SH-SY5Y (cell line): ENCODE measurements around the gene KLF13.

Source experiments
- GATA2 ChIP-seq: IDR thresholded peaks from 2 replicates; pipeline ENCODE4 v1.6.1; 2011; ENCODE audit warnings: mild to moderate bottlenecking, low read depth, low read length
- GATA3 ChIP-seq: IDR thresholded peaks from 2 replicates; pipeline ENCODE4 v1.6.1; 2011; ENCODE audit warnings: low read depth, mild to moderate bottlenecking, low read length, moderate library complexity

Gene KLF13

GRCh38 chr15:31317017-31317416 lies 9.6 kb upstream of the KLF13 start:
- TF ChIP-seq GATA3 (no peak), GATA2 (no peak)

- no peak for TF ChIP-seq GATA3
- no peak for TF ChIP-seq GATA2
Observed at GRCh38 chr15:31317421-31318327, 9.0 kb upstream of the KLF13 start.

- no peak for TF ChIP-seq GATA3
- TF ChIP-seq GATA2: no peak
Observed at GRCh38 chr15:31318429-31318828, 8.2 kb upstream of the KLF13 start.

GRCh38 chr15:31320022-31320421 lies 6.6 kb upstream of the KLF13 start:
- TF ChIP-seq GATA3 (no peak), GATA2 (no peak)

GRCh38 chr15:31321418-31321817 lies 5.2 kb upstream of the KLF13 start:
- no peak for TF ChIP-seq GATA2
- TF ChIP-seq GATA3: no peak

- TF ChIP-seq GATA3: no peak
- TF ChIP-seq GATA2: no peak
Observed at GRCh38 chr15:31322504-31322903, 4.1 kb upstream of the KLF13 start.

GRCh38 chr15:31323627-31324026 lies 3.0 kb upstream of the KLF13 start:
- no peak for TF ChIP-seq GATA2
- no peak for TF ChIP-seq GATA3

GRCh38 chr15:31324186-31324585 lies 2.4 kb upstream of the KLF13 start:
- no peak for TF ChIP-seq GATA3
- TF ChIP-seq GATA2: no peak

GRCh38 chr15:31324806-31325594 lies 1.6 kb upstream of the KLF13 start:
- TF ChIP-seq GATA3: no peak
- no peak for TF ChIP-seq GATA2

GRCh38 chr15:31325595-31326155 lies 960 bp upstream of the KLF13 start:
- TF ChIP-seq GATA2 (no peak), GATA3 (no peak)

- TF ChIP-seq GATA2: no peak
- no peak for TF ChIP-seq GATA3
Observed at GRCh38 chr15:31326875-31327668, 437 bp downstream of the KLF13 start.

- TF ChIP-seq GATA2: no peak
- TF ChIP-seq GATA3: no peak
Observed at GRCh38 chr15:31327669-31328427, 1.2 kb downstream of the KLF13 start.

- TF ChIP-seq GATA3 (no peak), GATA2 (no peak)
Observed at GRCh38 chr15:31328428-31328968, 1.9 kb downstream of the KLF13 start.
